LNCaP clone FGC (cell line): Measurements from ENCODE around the gene C19orf18.

Experiments
- DNase-seq: peaks from one replicate; pipeline ENCODE4 v3.0.0-alpha.2; 2011; ENCODE audit warnings: low read depth
- H3K4me3 ChIP-seq: 2 replicates; pipeline ENCODE4 v1.5.1; 2011; ENCODE audit warnings: mild to moderate bottlenecking, low read depth, low read length, control low read depth
- CTCF ChIP-seq: IDR thresholded peaks from 2 replicates; pipeline ENCODE4 v1.5.1; 2012; ENCODE audit warnings: mild to moderate bottlenecking; ENCODE audit not compliant: control insufficient read depth, insufficient read depth; ENCODE audit errors: extremely low read depth

C19orf18 gene

GRCh38 chr19:57992841-57993240, 18.5 kb upstream of the C19orf18 start:
- DNase-seq = no peak
- TF ChIP-seq CTCF = no peak
- no peak overlapping the region for H3K4me3 ChIP-seq

GRCh38 chr19:57978586-57979289, 4.4 kb upstream of the C19orf18 start:
- no peak for TF ChIP-seq CTCF
- no peak overlapping the region for H3K4me3 ChIP-seq
- no peak for DNase-seq

GRCh38 chr19:57964761-57965160, 9.6 kb downstream of the C19orf18 start:
- no peak overlapping the region for H3K4me3 ChIP-seq
- no peak for DNase-seq
- TF ChIP-seq CTCF = no peak

GRCh38 chr19:57961785-57962184, 12.5 kb downstream of the C19orf18 start:
- no peak for TF ChIP-seq CTCF
- H3K4me3 ChIP-seq = no peak overlapping the region
- no peak for DNase-seq

- TF ChIP-seq CTCF = no peak
- H3K4me3 ChIP-seq = no peak overlapping the region
- no peak for DNase-seq
These were observed 19.3 kb downstream of the C19orf18 start for GRCh38 chr19:57954996-57955395.

- H3K4me3 ChIP-seq = no peak overlapping the region
- DNase-seq = no peak
- no peak for TF ChIP-seq CTCF
These were observed 24.6 kb downstream of the C19orf18 start for GRCh38 chr19:57949702-57950101.

- no peak overlapping the region for H3K4me3 ChIP-seq
- TF ChIP-seq CTCF = no peak
These were observed 25.0 kb downstream of the C19orf18 start for GRCh38 chr19:57949296-57949695.

More at GRCh38 chr19:57949296-57949695, 25.0 kb downstream of the C19orf18 start:
- DNase-seq = no peak
